MM.1S (cell line): Measurements from ENCODE around the gene PTPN13.

Source experiments
- EZH2phosphoT487 ChIP-seq: fragments of 300-600 bp; sonication (generic); IDR thresholded peaks from 2 replicates; pipeline ENCODE4 v1.6.1; 2018; ENCODE audit warnings: antibody characterized with exemption, low read length
- TF ChIP-seq, protein P1 (sequence below): fragments of 300-600 bp; sonication (generic); IDR thresholded peaks from 2 replicates; pipeline ENCODE4 v1.5.1; 2016; ENCODE audit warnings: antibody characterized with exemption, low read length, mixed read lengths

GRCh38 chr4:86626066-86626465 lies 32.0 kb downstream of the PTPN13 start:
- TF ChIP-seq, protein P1, sequence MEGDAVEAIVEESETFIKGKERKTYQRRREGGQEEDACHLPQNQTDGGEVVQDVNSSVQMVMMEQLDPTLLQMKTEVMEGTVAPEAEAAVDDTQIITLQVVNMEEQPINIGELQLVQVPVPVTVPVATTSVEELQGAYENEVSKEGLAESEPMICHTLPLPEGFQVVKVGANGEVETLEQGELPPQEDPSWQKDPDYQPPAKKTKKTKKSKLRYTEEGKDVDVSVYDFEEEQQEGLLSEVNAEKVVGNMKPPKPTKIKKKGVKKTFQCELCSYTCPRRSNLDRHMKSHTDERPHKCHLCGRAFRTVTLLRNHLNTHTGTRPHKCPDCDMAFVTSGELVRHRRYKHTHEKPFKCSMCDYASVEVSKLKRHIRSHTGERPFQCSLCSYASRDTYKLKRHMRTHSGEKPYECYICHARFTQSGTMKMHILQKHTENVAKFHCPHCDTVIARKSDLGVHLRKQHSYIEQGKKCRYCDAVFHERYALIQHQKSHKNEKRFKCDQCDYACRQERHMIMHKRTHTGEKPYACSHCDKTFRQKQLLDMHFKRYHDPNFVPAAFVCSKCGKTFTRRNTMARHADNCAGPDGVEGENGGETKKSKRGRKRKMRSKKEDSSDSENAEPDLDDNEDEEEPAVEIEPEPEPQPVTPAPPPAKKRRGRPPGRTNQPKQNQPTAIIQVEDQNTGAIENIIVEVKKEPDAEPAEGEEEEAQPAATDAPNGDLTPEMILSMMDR = no peak
- TF ChIP-seq EZH2phosphoT487 = no peak
